ENCODE results near the gene MACROD2.

MACROD2 gene

DNA sequence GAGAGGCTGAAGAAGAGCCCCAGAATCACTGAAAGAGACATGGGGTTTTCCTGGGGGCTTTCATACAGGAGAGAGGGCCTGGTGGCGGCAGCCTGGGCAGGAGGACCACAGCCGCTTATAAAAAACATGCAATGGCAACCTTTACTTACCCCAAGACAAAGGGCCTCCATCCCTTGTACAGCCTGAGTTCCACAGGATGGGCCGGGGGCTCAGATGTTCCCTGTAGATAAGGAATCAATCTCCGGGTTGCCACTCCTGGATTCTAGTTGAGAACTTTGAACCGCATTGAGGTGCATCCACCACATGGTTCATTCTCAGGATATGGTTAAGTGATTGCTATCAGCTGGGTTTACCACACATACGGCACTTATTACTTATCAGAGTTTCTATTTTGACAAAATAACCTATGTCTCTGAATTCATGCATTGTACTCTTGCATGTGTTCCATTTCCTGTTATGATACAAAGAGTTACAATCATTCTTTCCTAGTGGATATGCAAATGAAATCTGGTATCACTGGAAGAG is 1900.3 kb downstream of the MACROD2 start:
- no peak overlapping the region for H3K4me3 ChIP-seq (ENCODE audit: low read depth, low read length)

DNA sequence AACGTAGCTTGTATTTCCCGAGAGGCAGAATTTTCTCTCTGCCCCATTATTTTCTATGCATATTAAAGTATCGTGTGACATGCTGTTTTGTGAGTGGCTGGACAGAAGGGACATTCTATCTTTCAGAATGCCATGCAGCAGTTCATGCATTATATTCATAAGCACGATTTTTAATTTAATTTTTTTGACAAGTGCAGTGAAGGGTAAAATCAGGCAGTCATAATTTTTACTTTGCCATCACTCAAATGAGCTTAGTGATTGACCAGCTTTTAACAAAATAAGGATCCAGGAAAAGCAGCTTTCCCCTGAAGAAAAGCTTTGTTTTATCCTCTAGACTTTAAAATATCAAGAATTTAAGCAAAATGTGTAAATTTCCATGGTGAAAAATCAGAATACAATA is 1904.7 kb downstream of the MACROD2 start:
- H3K4me3 ChIP-seq (ENCODE audit: low read depth, low read length) = no peak overlapping the region

DNA sequence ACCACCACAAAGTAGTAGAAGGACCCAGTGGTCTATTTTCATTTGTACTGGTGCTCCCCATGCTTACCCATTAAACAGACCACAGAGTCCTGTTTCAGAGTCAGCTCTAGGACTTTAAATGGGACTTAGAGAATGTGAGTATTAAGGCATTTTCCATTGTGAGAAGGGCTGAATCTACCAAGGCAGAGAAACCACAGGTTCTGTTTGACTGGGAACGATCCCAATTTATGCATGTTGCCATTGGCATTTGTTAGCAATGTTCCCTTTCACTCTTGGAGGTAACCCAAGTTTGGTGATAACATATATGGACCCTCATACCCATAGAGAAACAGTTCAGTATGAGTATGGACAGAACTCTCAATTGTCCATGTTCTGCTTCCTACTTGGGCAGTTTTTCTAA is 1905.1 kb downstream of the MACROD2 start:
- no peak overlapping the region for H3K4me3 ChIP-seq (ENCODE audit: low read depth, low read length)

DNA sequence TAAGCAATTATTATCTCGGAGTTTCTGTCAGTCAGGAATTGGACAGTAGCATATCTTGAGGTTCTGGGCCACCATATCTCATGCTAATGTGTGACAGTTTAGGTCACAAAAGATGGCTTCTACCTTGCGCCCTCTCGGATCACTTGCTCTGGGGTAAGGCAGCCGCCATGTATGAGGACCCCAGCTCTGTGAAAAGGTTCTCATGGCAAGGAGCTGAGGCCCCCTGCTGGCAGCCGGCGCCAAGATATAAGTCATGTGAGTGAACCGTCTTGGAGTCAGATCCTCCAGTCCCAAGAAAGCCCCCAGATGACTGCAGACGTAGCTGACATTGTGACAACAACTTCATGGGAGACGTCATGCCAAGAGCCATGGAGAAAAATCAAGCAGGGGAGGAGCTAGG is 1907.2 kb downstream of the MACROD2 start:
- H3K4me3 ChIP-seq (ENCODE audit: low read depth, low read length) = no peak overlapping the region

DNA sequence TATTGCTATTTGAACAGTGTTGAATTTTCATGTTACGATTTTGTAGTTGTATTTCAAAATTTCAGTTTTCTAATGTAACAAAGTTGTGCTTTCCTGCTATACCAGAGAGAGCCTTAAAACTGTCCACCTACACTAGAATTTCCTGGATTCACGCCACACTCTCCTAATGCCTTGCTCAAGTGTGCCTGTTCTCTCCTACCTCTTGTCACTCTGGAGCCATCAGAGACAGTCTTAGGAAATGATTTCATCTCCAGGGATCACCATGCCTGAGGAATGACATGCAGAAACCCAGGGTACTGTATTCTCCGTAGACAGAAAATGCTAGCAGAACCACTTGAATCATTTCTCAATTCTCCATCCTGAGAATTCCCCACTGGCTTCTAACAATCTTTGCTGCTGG is 1910.3 kb downstream of the MACROD2 start:
- no peak overlapping the region for H3K4me3 ChIP-seq (ENCODE audit: low read depth, low read length)

DNA sequence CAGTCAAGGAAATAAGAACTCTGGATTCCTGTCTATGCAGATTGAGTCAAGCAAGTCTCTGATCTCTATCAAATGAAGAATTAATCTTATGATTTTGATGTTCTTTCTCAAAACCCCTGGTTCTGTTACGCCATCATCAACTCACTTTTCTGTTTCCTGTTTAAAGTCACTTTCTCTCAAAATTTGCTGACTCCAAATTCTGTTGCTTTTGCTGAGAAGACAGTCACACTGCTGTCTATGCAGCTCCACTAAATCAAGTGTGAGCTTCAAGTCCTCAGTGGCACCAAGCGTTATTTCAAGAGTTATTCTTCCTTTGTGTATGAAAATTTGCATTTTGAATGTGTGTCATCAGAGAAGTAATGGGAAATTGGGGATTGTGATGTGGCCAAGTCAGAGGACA is 1914.7 kb downstream of the MACROD2 start:
- no peak overlapping the region for H3K4me3 ChIP-seq (ENCODE audit: low read depth, low read length)

DNA sequence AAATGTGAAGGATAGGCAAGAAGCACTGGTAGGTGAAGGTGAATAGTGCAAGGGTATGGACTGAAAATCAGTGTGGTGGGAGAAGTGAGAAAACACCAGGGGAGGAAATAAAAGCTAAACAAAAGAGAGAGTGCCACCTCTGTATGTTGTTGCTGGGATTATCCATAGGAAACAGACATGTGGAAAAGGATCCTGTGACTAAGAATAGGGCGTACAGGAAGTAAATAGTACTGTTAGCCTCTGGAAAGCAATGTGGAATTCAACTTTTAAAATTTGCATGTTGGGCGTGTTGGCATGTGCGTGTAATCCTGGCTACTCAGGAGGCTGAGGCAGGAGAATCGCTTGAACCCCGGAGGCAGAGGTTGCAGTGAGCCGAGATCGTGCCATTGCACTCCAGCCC is 1916.3 kb downstream of the MACROD2 start:
- H3K4me3 ChIP-seq (ENCODE audit: low read depth, low read length) = no peak overlapping the region

DNA sequence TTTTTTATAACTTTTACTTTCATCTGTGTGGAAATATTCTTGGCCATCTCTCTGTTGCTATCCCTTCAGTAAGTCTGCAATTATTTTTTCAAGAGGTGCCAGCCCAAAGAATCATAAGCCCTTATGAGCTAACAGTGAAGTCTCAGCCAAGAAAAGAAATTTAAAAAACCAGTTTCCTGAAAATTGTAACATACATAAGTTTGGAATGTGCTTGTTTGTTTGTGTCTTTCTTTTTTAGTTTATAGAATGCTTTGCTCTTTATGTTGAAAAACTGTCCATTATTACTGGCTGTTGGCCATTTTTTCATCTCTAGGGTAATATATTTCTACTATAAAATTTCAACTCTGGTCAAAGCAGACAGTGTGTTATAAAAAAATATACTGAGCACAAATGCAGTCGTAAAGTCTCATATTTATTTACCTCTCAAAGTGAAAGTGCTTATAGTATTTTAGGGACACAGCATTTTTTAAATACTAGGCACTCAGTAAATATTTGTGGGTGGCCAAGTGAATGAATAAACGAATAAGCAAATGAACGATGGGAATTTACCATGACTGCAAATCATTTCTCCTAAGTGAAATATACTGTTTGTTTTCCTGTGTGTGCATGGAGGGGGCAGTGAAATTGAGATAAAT is 1918.2 kb downstream of the MACROD2 start:
- H3K4me3 ChIP-seq (ENCODE audit: low read depth, low read length) = no peak overlapping the region

DNA sequence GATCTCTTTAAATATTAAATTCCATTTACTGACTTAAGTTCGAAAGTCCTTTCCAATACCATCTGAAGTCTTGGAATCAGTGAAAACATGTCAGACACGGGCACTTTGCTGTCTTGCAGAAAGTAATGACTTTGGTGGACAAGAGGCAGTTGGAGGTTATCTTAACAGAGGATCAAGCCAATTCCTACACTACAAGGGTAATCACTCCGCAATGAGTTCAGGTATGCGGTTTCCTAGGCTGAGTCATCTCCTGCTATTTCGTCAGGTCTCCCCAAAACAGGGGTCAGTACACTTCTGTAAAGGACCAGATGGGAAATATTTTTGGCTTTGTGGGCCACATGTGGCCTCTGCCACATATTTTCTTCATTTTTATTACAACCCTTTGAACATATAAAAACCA is 1921.3 kb downstream of the MACROD2 start:
- no peak overlapping the region for H3K4me3 ChIP-seq (ENCODE audit: low read depth, low read length)

DNA sequence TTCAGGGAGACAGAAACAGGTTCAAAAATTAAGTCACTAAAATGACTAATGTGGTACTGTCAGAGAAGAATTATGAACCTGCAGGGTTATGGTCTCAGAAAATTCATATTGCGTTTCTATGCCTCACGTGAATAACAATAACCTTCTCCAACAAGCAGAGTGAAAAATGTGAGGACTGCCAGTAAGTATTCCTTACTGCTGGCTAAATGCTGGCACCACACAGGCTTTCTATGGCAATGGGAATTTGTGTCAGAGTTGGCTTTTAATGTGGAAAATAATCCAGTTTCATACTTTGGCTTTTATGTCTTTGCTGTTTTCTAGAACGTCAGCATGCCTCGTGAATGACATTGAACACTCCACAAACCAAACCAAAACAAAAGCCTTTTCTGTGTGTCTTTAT is 1922.0 kb downstream of the MACROD2 start:
- no peak overlapping the region for H3K4me3 ChIP-seq (ENCODE audit: low read depth, low read length)

DNA sequence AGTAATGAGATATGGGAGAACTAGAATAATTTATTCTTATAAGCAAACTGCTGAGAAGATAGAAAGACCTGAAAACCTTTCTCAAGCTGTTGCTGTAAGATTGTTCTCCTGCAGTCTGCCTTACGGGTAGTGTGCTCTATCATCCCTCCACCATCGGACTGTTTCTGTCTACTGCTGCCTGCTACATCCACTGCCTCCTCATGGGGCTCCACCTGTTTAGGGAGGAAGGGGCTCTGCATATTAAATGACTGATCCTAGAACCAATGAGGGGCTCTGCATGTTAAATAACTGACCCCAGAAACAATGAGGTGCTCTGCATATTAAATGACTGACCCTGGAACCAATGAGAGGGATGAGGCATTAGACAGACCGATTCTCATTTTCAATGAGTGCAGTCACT is 1923.3 kb downstream of the MACROD2 start:
- H3K4me3 ChIP-seq (ENCODE audit: low read depth, low read length) = no peak overlapping the region

DNA sequence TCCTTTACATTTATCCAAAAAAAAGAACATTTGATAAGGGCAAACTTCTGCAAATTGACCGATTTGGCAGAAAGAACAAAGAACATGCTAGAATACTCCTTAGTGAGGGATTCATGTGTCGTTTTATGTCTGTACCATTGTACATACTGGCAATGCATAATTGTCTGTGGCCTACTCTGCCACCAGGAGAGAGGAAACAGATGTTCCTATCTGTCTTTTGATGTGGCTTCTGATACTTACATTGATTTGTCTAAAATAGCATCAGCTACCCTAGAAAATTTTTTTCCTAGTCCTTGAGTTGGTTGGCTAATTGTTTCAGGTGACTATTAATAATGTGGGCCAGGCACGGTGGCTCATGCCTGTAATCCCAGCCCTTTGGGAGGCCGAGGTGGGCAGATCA is 1923.8 kb downstream of the MACROD2 start:
- no peak overlapping the region for H3K4me3 ChIP-seq (ENCODE audit: low read depth, low read length)

DNA sequence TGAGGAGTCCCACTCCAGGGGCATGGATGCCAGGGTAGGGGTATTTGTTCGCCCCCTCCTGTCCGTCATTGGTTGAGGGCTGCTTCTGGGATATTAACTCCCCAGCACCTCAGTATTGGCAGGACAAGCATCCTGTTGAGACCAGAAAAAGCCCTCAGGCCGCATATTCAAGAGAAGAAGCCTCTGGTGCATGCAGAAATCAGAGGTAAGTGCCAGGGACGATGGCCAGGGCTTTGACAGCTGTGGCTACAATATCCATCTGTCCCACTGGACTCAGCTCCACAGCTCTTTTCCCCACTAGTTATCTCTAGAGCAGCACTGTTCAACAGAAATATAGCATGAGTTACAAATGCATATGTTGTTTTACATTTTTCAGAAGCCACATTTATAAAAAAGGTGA is 1926.6 kb downstream of the MACROD2 start:
- no peak overlapping the region for H3K4me3 ChIP-seq (ENCODE audit: low read depth, low read length)

DNA sequence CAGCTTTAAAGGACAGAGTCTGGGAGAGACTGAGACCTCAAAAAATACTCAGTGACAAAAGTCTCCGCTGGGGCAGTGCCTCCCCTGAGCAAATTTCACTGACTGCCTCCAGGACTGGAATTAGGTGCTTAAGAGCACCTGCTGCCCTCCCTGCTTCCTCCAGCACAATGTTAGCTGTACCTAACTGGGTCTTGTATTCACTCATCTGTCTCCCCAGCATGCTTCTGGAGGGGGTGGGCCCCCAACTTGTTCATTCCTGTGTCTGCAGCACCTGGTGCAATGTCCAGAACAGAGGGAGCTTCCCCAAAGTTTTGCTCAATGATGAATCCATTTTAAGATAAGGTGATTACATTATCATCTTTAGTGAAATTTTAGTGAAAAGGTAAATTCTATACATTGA is 1927.2 kb downstream of the MACROD2 start:
- no peak overlapping the region for H3K4me3 ChIP-seq (ENCODE audit: low read depth, low read length)

DNA sequence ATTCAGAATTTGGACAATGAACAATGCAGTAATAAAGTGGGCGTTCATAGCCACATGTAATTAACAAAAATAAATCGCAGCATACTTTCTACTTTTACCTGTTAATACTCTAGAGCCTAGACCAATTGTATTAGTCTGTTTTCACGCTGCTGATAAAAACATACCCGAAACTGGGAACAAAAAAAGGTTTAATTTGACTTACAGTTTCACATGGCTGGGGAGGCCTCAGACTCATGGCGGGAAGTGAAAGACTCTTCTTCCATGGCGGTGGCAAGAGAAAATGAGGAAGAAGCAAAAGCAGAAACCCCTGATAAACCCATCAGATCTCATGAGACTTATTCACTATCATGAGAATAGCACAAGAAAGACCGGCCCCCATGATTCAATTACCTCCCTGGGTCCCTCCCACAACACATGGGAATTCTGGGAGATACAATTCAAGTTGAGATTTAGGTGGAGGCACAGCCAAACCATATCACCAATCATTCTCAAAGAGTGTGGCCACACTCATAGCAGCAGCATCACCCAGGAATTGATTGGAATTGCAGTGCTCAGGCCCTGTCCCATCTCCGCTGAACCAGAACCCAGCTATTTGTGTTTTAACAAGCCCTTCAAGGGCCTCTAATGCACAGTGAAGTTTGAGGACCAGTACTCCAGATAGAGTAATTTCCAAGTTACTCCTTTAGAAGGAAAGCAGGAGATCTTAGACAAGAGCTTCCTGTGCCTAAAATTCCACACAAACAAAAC is 1927.9 kb downstream of the MACROD2 start:
- H3K4me3 ChIP-seq (ENCODE audit: low read depth, low read length) = no peak overlapping the region

DNA sequence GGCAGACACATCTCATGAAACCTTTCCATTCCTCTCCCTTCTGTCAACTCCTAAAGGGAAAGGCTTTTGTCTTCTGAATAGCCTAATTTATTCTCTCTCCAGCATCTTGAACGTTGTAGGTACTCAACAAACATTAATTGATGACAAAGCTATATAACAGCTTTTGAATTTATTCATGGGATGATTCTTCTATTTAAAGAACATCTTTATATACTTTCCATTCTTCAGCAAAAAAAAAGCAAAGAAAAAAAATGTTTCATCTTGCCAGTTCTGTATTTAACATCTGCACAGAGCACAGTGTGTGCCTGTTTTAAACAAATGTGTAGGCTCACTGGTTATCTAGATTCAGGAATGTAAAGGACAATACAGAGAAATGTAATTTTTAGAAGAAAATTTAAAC is 1929.2 kb downstream of the MACROD2 start:
- no peak overlapping the region for H3K4me3 ChIP-seq (ENCODE audit: low read depth, low read length)

DNA sequence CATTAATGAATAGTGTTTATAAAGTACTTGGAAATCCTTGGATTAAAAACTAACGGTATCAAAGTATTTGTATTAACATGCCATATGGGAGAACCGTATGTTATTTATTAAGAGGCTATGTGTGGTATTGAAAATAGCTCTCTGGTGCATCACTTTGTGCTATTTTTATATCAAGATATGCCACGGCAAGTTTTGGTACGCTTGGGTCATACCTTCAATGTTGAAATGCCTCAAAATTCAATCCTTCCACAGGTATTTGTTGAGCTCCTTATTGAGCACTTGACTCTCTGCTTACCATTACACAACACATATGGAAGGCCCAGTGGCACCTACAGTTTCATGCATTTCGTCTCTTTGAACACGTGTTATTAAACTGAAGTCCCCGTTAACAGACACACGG is 1930.1 kb downstream of the MACROD2 start:
- no peak overlapping the region for H3K4me3 ChIP-seq (ENCODE audit: low read depth, low read length)

DNA sequence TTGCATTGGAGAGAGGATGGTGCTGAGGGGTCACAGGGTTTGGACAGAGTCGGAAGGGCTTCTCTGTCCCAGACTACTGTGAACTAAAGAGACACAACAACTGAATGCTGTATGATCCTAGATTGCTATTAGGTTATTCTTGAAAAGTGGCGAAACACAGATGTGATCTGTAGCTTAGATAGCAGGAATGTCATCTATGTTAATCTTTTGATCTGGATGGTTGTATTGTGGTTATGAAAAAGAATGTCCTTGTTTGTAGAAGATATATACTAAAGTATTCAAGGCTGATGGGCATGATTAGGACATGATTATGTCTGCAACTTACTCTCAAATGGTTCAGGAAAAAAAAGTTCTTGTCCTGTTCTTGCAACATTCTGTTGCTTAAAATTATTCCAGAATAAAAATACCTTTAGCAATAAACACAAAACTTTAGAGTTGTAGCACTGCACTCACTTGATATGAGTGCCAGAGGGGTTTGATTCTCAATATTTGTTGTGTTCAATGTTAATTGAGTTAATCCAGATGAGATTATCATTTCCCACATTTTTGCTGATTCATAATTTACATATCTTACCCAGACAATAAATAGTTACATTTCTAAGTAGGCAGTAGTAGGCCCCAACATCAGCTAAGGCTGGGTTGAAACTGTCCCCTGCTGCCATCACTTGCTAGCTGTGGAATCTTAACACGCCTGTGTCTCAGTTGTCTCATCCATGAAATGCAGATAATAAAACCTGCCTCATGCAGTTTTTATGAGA is 1932.8 kb downstream of the MACROD2 start:
- no peak overlapping the region for H3K4me3 ChIP-seq (ENCODE audit: low read depth, low read length)

DNA sequence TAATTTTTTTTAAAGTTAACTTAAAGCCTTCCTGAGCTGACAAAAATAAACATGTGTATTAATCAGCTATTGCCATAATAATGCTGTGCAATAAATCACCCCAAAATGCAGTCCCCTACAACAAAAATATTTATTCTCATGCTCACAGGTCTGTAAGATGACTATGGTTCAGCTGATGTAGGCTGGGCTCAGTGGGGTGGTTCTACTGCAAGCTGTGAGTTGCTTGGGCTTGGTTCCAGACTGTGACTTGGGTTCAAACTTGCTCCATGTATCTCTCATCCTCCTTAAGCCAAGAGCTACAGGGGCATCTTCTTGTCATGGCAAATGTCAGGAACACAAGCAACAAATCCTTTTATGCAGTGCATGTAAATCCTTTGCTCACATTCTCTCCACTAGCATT is 1933.6 kb downstream of the MACROD2 start:
- no peak overlapping the region for H3K4me3 ChIP-seq (ENCODE audit: low read depth, low read length)

DNA sequence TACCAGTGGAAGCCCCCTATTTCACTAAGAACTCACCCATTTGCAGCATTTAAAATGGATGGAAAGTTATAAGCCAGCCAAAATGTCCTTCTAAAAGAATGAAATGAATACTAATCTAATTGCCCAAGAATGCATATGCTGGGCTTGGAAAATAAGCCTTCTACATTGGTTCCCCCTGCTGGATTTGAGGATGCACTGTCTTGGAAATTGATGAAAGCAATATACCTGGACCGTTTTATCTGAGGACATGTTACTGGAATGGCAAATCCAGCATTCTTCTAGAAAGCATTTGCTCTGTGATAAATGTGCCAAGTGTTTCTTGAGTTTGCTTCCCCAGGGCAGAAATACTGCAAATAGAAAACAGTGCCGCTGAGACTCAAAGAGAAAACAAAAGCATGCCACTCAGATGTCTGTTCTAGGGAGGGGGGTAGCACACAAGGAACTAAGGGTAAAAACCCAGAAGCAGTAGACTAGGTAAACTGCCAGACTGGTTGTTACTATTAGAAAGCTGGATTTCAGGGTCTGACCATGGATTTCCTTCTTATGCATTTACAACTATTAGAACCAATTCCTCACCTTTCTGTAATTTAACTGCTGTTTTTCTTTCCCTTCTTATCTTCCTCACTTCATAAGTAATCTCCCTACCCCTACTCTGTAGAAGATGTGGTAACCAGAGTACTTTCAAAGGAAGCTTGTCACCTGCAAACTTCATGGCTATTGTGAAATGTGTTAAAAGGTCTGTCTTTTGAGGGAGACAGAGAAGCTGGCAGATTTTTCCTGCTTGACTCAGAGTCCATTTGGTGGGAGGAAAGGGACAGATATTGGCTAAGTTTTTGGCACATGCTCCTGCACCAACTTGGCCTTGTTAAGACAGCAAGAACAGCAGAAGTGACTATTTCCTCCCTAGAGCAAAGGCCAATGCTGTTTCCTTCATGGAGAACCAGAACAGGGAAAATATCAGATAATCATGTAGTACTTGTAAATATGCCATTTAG is 1935.3 kb downstream of the MACROD2 start:
- no peak overlapping the region for H3K4me3 ChIP-seq (ENCODE audit: low read depth, low read length)

DNA sequence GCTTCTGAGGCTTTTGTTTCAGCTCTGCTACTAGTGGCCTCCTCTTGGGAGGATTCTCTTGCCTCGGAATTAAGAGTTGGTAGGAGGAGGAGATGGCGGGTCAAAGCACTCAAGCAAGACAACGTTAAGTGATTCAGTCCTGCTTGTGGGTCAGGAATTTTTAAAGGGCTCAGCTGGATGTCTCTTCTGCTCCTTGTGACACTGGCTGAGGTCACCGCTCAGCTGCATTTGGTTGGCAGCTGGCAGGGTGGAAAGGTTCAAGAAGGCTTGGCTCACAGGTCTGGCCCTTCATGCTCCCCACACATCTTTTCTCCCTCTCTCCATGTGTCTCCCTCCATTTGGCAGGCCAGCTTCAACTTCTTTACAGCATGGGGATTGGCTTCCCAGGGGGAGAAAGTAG is 1936.6 kb downstream of the MACROD2 start:
- H3K4me3 ChIP-seq (ENCODE audit: low read depth, low read length) = no peak overlapping the region

All from iPS-11a (cell line).